Astrocyte (in vitro differentiated cells and primary cell): Measurements from ENCODE around the gene P2RX4. TPM values are rescaled to one million over a fixed set of nuclear protein-coding genes. Genes with fewer than 3 reads are reported as not detected.

Source experiments
- DNase-seq: peaks from one replicate; pipeline ENCODE4 v3.0.0-alpha.2; 2010; ENCODE audit warnings: low read depth
- FAIRE-seq: peaks from 2 replicates; lab custom pipeline; 2011; peaks lifted over from hg19 to GRCh38; lab: Jason Lieb, UNC
- H2AFZ ChIP-seq: 2 replicates; pipeline ENCODE4 v1.6.0; 2012; ENCODE audit warnings: low read depth, low read length, inconsistent platforms
- H3K27ac ChIP-seq: 2 replicates; pipeline ENCODE4 v1.5.1; 2011; ENCODE audit warnings: low read depth, low read length, inconsistent platforms
- H3K27me3 ChIP-seq: 2 replicates; pipeline ENCODE4 v1.6.0; 2011; ENCODE audit warnings: low read length, inconsistent platforms; ENCODE audit not compliant: insufficient read depth
- H3K36me3 ChIP-seq: 2 replicates; pipeline ENCODE4 v1.5.1; 2011; ENCODE audit warnings: low read length, inconsistent platforms; ENCODE audit not compliant: insufficient read depth
- H3K4me1 ChIP-seq: 2 replicates; pipeline ENCODE4 v1.5.1; 2011; ENCODE audit warnings: low read length, inconsistent platforms; ENCODE audit not compliant: insufficient read depth
- H3K4me2 ChIP-seq: 2 replicates; pipeline ENCODE4 v1.6.0; 2012; ENCODE audit warnings: low read length, inconsistent platforms
- H3K4me3 ChIP-seq: 2 replicates; pipeline ENCODE4 v1.5.1; 2011; ENCODE audit warnings: low read depth, mild to moderate bottlenecking, low read length, inconsistent platforms; ENCODE audit not compliant: insufficient read depth
- H3K79me2 ChIP-seq: 2 replicates; pipeline ENCODE4 v1.6.0; 2012; ENCODE audit warnings: mild to moderate bottlenecking, low read length, inconsistent platforms; ENCODE audit not compliant: insufficient read depth
- H3K9ac ChIP-seq: 2 replicates; pipeline ENCODE4 v1.6.0; 2012; ENCODE audit warnings: mild to moderate bottlenecking, low read length, inconsistent platforms
- H3K9me3 ChIP-seq: 2 replicates; pipeline ENCODE4 v1.5.1; 2012; ENCODE audit warnings: low read depth, mild to moderate bottlenecking, low read length, inconsistent platforms; ENCODE audit not compliant: insufficient read depth
- H4K20me1 ChIP-seq: 2 replicates; pipeline ENCODE4 v1.6.0; 2012; ENCODE audit warnings: low read length, inconsistent platforms; ENCODE audit not compliant: insufficient read depth
- H3K27ac Mint-ChIP-seq: one replicate; pipeline ENCODE4 v1.8.0; 2021; ENCODE audit warnings: mild to moderate bottlenecking, mixed read lengths; ENCODE audit not compliant: unreplicated experiment
- H3K27me3 Mint-ChIP-seq: one replicate; pipeline ENCODE4 v1.8.0; 2021; ENCODE audit warnings: low read depth, mixed read lengths; ENCODE audit not compliant: unreplicated experiment
- H3K36me3 Mint-ChIP-seq: one replicate; pipeline ENCODE4 v1.8.0; 2021; ENCODE audit warnings: low read depth, mixed read lengths; ENCODE audit not compliant: unreplicated experiment
- H3K4me1 Mint-ChIP-seq: one replicate; pipeline ENCODE4 v1.8.0; 2021; ENCODE audit warnings: low read depth, mixed read lengths; ENCODE audit not compliant: unreplicated experiment
- H3K4me3 Mint-ChIP-seq: one replicate; pipeline ENCODE4 v1.8.0; 2021; ENCODE audit warnings: mild to moderate bottlenecking, moderate library complexity, mixed read lengths; ENCODE audit not compliant: unreplicated experiment
- H3K9me3 Mint-ChIP-seq: one replicate; pipeline ENCODE4 v1.8.0; 2021; ENCODE audit warnings: mild to moderate bottlenecking, mixed read lengths; ENCODE audit not compliant: unreplicated experiment
- EZH2 ChIP-seq: IDR thresholded peaks from 2 replicates; pipeline ENCODE4 v1.6.1; 2012; ENCODE audit warnings: mild to moderate bottlenecking, low read length, inconsistent platforms; ENCODE audit not compliant: insufficient read depth
- total RNA-seq: library from RNA; stranded (reverse); gene quantifications from 2 replicates; pipeline ENCODE4 v1.2.1, GENCODE V29; 2021
- TF ChIP-seq, protein P1 (sequence below): IDR thresholded peaks from 2 replicates; pipeline ENCODE4 v1.5.1; 2011; ENCODE audit warnings: low read depth, mild to moderate bottlenecking, inconsistent platforms, low read length, moderate library complexity; ENCODE audit not compliant: insufficient read depth

Gene P2RX4
- total RNA-seq, 1 donor from 2014 or later, result 13.9 TPM

- Histone ChIP-seq H3K4me2 (no peak overlapping the region), H3K36me3 (peaks cover 7% of the 10 kb centered on the region), H3K4me3 (no peak overlapping the region), H2AFZ (no peak overlapping the region), H3K27ac (no peak overlapping the region), H3K9me3 (no peaks in the 10 kb centered on the region), H3K4me1 (no peaks in the 10 kb centered on the region), H3K79me2 (no peaks in the 10 kb centered on the region), H3K27me3 (no peaks in the 10 kb centered on the region), H4K20me1 (no peaks in the 10 kb centered on the region), H3K9ac (no peak overlapping the region)
- no peak overlapping the region for H3K4me3 Mint-ChIP-seq
- H3K27me3 Mint-ChIP-seq, result no peaks in the 10 kb centered on the region
- FAIRE-seq (no peak), DNase-seq (no peak)
- peaks cover 39% of the 10 kb centered on the region for H3K36me3 Mint-ChIP-seq
- TF ChIP-seq EZH2, result no peak
- TF ChIP-seq, protein P1, sequence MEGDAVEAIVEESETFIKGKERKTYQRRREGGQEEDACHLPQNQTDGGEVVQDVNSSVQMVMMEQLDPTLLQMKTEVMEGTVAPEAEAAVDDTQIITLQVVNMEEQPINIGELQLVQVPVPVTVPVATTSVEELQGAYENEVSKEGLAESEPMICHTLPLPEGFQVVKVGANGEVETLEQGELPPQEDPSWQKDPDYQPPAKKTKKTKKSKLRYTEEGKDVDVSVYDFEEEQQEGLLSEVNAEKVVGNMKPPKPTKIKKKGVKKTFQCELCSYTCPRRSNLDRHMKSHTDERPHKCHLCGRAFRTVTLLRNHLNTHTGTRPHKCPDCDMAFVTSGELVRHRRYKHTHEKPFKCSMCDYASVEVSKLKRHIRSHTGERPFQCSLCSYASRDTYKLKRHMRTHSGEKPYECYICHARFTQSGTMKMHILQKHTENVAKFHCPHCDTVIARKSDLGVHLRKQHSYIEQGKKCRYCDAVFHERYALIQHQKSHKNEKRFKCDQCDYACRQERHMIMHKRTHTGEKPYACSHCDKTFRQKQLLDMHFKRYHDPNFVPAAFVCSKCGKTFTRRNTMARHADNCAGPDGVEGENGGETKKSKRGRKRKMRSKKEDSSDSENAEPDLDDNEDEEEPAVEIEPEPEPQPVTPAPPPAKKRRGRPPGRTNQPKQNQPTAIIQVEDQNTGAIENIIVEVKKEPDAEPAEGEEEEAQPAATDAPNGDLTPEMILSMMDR, result no peak
- no peaks in the 10 kb centered on the region for H3K9me3 Mint-ChIP-seq
- no peaks in the 10 kb centered on the region for H3K4me1 Mint-ChIP-seq
- no peak overlapping the region for H3K27ac Mint-ChIP-seq
Observed at GRCh38 chr12:121251838-121252237, 41.9 kb downstream of the P2RX4 start.

DNA sequence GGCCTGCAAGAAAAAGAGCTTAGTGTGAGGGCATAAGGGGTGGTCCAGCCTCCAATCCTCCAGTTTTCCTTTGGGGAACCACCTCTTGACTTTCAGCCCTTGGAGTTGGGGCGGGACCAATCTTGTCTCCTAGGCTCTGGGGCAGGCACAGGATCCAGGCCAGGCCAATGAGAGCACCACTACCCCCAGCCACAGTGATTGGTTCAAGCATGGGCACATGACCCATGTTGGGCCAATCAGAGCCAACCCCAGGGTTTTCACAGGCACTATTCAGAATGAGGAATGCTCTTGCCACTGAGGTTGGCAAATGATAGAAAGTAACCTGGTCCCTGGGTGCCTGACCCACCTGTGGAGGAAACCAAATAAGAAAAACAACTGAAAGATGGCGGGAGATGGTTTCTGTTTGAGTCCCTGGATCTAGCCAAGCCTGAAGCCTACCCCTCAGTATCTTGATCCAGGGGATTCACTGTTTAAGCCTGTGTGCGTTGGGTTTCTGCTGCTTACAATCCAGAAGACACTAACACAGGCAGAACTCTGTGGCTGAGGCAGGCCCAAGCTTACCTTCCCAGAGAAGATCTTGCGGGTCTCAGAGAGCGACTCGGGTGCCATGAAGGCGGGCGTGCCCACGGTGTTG is 42.9 kb downstream of the P2RX4 start:
- H3K4me2 ChIP-seq, result no peak overlapping the region
- no peaks in the 10 kb centered on the region for H3K79me2 ChIP-seq
- H3K27me3 ChIP-seq, result no peaks in the 10 kb centered on the region
- no peak overlapping the region for H3K27ac ChIP-seq
- DNase-seq, result no peak
- no peak overlapping the region for H3K4me3 ChIP-seq
- H3K36me3 Mint-ChIP-seq, result peaks cover 34% of the 10 kb centered on the region
- no peaks in the 10 kb centered on the region for H3K9me3 ChIP-seq
- no peak overlapping the region for H3K27ac Mint-ChIP-seq
- no peaks in the 10 kb centered on the region for H3K27me3 Mint-ChIP-seq
- FAIRE-seq, result no peak
- H3K9me3 Mint-ChIP-seq, result no peaks in the 10 kb centered on the region
- H3K9ac ChIP-seq, result no peak overlapping the region
- no peaks in the 10 kb centered on the region for H3K4me1 ChIP-seq
- H4K20me1 ChIP-seq, result no peaks in the 10 kb centered on the region
- no peak overlapping the region for H2AFZ ChIP-seq
- peaks cover 7% of the 10 kb centered on the region for H3K36me3 ChIP-seq
- H3K4me3 Mint-ChIP-seq, result no peak overlapping the region
- no peaks in the 10 kb centered on the region for H3K4me1 Mint-ChIP-seq
- TF ChIP-seq, protein P1, result no peak
- no peak for TF ChIP-seq EZH2

GRCh38 chr12:121253638-121254335 is 43.9 kb downstream of the P2RX4 start:
- Histone ChIP-seq H3K9ac (no peak overlapping the region), H4K20me1 (no peaks in the 10 kb centered on the region), H3K27me3 (no peaks in the 10 kb centered on the region), H3K4me1 (no peaks in the 10 kb centered on the region), H3K27ac (no peak overlapping the region), H3K4me2 (no peak overlapping the region), H2AFZ (no peak overlapping the region), H3K4me3 (no peak overlapping the region), H3K9me3 (no peaks in the 10 kb centered on the region), H3K79me2 (no peaks in the 10 kb centered on the region), H3K36me3 (peaks cover 7% of the 10 kb centered on the region)
- Mint-ChIP-seq H3K27ac (no peak overlapping the region), H3K27me3 (no peaks in the 10 kb centered on the region), H3K4me1 (no peaks in the 10 kb centered on the region), H3K4me3 (no peak overlapping the region), H3K9me3 (no peaks in the 10 kb centered on the region), H3K36me3 (peaks cover 38% of the 10 kb centered on the region)
- FAIRE-seq (no peak), DNase-seq (no peak)
- TF ChIP-seq EZH2, result no peak
- TF ChIP-seq, protein P1, result no peak
